Measurements from ENCODE around the gene BOD1L1.

Gene BOD1L1

DNA sequence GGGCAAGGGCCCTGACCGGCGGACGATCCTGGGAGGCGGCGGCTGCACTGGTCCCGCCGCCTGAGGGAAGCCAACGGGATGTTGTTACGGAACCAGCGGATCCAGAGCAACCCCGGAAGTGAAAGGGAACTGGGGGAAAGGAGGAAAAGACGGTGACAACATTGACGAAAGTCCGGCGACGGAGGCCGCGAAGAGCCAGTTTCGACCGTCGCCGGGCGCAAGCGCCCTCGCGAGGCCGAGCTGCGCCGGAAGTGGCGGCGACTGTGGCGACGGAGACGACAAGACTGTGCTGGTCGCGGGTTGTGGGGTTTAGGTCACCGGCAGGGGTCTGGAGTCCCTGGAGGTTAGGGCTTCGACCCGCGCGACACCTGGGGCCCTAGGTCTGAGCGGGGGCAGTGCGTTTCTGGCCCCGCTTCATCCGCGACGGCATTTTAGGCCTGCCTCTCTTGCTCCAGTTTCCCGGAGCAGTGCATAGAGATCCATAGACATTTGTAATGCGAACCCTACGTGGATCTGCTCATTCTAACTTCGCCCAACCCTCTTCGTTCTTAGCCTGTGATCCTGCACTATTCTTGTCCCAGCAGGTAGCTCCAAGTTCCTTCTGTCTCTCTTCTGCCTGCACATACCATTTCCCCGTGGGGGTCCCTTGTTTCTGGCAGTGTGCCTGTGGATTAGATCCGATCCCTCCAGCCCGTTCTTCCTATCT is at the start of gene BOD1L1:
Gene BOD1L1, minus strand, starts transcription at position 120 of the 706 bp plus-strand sequence. CDS start 138 bp downstream, outside the sequence.
- peak; percentile 89 for DNase-seq (ENCODE audit: low spot score)

DNA sequence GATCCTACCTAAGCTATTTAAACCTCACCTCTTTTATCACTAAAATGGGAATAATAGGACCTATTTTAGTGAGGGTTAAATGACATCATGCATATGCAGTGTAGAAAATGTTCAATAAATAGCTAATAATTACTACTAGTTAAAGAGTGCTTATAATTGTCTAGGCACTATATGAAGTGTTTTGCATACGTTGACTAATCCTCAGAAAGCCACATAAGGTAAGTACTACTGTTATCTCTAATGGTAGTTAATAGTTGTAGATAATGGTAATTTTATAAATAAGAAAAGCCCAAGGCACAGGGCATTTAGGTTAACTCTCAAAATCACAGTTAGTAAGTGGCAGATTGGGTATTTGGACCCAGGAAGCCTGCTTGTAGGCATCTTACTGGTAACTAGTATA is 47.4 kb upstream of the BOD1L1 start:
- no peak for DNase-seq (ENCODE audit: low spot score)

DNA sequence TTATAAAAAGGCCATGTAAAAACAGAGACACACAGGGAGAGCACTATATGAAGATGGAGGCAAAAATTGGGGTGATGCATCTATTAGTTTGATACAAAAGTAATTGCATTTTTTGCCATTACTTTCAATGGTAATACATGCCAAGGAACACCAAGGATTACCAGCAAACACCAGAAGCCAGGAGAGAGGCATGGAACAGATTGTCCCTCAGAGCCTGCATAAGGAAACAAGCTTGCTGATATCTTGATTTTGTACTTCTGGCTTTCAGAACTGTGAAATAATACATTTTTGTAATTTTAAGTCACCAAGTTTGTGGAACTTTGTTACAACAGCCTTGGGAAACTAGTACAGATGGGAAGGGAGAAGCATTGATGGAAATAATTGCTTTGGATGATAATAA is 45.6 kb upstream of the BOD1L1 start:
- DNase-seq (ENCODE audit: low spot score), result no peak

DNA sequence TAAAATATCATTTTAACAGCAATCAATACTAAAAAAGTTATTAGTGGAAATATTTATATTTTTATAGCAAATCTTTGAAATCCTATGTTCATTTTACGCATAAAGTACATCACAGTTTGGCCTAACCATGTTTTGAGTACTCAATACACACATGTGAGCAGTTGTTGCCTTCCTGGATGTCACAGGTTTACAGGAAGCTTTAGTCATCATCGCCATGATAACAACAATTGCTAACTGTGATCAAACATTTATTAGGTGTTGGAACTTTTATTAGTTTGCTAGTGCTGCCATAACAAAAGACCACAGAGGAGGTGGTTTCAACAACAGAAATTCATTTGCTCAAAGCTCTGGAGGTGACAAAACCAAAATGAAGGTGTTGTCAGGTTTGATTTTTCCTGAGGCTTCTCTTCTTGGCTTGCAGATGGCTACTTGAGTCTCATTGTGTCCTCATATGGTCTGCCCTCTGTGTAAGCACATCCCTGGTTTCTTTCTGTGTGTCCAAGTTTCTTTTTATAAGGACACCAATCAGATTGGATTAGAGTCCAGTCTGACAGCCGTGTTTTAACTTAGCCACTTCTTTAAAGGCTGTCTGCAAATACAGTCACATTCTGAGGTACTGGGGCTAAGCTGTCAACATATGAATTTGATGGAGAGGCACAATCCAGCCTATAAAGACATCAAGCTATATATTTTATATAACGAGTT is 43.1 kb upstream of the BOD1L1 start:
- DNase-seq (ENCODE audit: low spot score), result no peak

DNA sequence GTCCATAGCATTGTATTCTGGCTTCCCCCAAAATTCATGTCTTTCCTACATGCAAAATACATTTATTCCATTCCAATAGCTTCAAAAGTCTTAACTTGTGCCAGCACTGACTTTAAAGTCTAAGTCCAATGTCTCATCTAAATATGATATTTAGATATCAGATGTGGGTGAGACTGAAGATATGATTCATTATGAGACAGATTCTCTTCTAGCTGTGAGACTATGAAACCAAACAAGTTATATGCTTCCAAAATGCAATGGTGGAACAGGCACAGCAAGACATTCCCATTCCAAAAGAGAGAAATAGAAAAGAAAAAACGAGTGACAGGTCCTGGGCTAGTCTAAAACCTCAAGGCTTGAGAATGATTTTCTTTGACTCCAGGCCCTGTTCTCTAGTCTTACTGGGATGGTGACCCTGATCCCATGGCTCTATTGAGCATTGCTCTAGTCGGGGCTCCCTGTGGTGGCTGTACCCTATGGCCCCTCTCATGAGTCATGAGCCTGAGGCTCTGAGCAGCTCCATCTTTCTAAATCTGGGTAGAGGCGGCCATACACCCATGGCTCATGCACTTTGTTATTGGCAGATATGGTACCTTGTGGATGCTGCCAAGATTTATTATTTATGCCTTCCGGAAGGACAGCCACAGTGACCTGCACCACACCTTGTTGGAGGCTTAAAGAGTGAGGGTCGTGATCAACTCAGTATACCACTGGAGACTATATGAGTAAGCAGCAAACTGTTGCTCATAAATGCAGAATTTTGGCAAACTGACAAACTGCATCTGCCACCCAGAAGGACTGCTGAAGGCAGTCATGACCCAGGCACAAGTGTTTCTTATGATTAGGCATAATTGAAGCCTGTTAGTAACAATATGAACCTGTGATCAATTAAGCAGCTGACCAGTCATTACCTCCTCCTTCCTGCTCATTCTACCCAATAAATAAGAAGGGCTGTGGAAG is 38.5 kb upstream of the BOD1L1 start:
- DNase-seq (ENCODE audit: low spot score), result no peak

DNA sequence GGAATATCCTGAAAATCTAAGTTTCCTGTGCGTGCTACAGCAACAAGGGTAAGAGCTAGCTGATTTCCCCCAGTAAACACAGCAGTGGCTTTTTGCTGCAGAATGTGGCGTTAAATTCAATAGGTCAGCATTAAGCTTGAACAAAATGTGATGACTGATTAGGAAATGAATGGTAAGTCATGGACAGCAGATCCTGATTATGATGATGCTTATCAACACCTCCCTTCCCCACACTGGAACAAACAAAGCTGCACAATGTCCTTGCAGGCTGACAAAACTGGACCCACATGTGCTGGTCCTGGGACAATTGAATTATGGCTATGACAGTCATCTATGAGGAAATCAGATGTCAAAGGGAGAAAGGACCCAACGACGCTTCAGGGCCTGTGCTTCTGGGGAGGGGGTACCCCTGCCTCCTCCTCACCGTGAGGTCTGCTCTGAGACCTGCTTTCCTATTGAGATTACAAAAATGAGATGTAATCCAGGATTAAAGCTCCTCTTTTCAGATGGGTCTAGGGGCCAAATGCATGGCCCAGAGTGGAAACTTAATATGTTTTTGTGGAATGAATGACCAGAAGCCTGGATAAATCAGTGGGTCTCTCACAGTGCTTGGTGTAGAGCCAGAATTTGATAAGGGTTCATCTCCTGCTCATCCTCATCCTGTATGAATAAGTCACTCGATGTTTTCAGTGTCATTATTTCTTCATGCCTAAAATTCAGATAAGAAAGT is 32.0 kb upstream of the BOD1L1 start:
- no peak for DNase-seq (ENCODE audit: low spot score)

DNA sequence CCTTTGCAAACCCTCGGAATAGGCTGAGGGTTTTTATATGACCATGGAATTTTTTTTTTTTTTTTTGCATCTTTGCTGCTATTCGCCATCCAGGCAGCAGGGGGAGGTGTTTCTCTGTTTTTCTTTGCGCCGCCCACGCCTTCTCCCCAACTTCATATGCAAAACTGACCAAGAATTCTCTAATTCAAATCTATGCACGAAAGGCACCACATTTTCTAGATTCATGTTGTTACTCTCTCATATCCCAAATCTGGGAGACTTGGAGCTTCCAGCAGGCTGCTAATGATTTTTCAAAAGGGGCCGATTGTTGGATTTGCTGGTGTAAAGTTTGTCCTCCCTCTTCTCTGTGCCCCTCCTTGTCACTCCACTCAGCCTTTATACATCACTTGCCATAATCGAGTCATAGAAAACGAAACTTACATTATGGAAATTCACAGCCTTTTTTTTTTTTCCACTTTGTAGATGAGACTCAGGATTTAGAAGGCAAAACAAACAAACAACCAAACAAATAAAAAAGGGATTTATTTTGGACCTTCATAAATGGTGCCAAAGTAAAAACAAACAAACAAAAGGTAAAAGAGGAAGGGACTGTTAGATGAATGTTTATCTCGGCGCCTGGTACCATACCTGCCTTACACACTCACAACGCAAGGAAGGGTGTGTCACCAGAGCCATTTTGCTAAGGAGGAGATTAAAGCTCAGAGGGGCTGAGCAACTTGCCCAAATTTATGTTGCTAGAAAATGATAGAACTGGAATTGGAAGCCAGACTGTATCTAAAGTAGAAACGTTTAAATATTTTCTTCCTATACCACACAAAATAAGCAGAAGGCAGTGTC is 29.3 kb upstream of the BOD1L1 start:
- peak; percentile 45 for DNase-seq (ENCODE audit: low spot score)

DNA sequence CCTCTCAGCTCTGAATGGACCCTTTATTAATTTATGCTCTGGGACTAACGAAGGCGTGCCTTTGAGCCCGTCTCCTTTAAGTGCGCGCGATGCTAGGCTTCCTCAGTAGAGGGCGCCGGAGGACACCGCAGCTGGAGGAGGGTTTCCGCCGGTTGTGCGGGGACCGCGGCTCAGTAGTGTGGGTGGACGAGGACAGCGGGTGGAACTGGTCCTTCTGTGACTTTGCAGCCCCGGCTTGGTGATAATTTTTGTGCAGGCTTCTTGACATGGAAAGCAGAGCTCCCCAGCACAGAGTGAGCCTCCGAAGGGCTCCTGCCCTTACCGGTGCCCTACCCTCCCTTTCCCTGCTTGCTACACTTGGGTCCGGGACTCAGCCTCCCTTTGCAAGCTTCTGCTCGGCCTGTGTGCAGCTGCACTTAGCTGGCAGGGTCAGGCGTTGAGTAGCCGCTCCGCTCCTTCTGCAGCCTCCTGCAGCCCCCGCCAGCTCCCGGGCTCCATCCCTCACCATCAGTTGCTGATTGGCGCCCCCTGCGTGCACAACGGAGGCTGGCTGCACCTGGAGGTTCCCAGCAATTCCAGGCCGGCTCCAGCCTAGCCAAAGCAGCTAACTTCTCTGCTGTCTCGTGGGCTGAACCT is 26.8 kb upstream of the BOD1L1 start:
- peak; percentile 67 for DNase-seq (ENCODE audit: low spot score)

DNA sequence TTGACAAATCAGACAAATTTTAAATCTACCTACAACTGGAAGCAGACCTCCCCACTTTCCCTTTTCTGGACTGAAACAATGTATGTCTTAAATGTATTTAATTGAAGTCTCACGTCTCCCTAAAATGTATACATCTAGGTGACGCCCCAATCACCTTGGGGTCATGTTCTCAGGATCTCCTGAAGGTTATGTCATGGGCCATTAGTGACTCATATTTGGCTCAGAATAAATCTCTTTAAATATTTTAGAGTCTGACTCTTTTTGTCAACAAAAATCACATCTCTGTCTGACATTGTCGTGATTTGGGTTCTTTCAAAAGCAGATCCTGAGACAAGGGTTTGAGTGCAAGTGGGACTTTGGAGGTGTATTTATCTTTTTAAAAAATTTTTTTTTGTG is 26.2 kb upstream of the BOD1L1 start:
- DNase-seq (ENCODE audit: low spot score), result no peak

DNA sequence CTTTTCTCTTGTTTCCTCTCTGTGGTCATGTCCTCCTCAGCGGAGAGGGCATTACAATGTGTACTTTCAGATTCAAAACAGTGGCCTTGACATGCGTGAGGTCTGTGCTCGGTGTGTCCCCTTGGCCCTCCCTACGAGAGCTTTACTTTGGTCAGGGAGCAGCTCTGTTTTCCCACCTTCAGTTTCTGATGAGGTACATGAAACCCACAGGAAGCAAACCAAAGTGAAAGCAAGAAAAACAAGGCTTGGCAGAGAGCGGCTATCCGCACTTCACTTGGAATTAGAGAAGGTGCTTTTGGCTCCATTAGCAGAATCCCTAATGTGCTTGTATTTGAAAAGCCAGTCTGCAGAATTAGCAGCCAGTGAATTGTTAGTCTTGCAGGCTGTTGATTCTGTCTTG is 19.5 kb upstream of the BOD1L1 start:
- DNase-seq (ENCODE audit: low spot score), result no peak

DNA sequence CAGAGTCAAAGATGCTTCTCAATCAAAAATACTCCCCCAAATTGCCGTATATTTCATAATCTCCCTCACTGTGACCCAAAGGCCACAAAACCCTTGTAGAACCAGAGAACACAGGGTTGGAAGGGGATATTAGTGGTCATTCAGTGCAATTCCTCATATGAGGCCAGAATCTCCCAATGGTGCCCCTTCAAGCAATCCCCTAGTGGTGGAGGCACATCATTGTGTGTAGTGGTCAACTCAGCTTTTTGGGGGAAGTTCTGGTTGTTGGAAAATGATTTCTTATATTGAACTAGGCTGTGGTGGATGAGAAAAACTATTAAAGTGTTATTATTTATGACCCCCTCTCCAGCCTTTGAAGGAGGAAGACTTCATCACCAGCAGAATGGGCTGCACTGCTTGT is 17.6 kb upstream of the BOD1L1 start:
- DNase-seq (ENCODE audit: low spot score), result no peak

DNA sequence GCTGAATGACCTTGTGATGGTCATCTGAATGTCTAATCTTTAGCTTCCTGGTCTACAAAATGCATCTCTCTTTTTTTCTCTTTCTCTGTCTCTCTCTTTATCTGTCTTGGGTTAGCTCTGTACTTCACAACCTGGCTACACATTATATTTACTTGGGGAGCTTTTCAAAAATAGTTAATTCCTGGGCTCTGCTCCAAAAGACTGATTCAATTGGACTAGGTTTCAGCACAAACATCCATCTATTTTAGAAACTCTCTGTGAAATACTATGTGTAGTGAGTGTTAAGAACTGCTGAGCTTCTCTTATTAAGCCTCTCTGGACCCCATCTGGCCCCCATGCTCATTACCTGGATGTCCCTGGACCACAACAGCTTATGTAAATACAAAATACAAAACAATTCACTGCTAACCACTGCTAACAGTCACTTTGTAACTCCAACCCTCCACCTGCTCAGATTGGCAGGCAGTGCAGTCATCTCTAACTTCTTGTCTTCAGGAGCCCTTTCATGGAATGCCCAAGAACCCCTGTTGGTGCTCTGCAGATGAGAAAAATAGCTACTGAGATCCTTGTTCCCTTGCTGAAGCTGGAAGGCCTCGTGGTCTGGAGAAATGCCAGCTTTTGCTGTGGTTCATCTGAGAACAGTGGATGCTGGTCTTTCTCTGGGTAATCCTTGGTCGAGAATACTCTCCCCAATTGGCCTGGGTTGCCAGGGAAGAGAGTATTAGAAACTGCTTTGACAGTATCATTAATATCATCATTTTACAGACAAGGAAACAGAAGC is 14.8 kb upstream of the BOD1L1 start:
- no peak for DNase-seq (ENCODE audit: low spot score)

DNA sequence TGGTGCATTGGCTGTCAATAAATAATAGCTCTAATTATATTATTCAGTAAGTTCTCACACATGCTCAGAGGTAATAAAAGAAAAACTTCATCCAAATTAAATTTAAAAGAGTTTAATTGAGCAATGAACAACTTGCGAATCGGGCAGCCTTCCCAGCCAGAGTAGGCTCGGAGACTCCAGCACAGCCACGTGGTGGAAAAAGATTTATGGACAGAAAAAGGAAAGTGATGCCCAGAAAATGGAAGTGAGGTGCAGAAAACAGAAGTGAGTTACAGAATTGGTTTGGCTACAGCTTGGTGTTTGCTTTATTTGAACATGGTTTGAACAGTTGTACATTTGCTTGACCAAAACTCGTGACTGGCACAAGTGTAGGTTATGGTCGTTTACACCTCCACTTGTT is 13.6 kb upstream of the BOD1L1 start:
- DNase-seq (ENCODE audit: low spot score), result no peak

DNA sequence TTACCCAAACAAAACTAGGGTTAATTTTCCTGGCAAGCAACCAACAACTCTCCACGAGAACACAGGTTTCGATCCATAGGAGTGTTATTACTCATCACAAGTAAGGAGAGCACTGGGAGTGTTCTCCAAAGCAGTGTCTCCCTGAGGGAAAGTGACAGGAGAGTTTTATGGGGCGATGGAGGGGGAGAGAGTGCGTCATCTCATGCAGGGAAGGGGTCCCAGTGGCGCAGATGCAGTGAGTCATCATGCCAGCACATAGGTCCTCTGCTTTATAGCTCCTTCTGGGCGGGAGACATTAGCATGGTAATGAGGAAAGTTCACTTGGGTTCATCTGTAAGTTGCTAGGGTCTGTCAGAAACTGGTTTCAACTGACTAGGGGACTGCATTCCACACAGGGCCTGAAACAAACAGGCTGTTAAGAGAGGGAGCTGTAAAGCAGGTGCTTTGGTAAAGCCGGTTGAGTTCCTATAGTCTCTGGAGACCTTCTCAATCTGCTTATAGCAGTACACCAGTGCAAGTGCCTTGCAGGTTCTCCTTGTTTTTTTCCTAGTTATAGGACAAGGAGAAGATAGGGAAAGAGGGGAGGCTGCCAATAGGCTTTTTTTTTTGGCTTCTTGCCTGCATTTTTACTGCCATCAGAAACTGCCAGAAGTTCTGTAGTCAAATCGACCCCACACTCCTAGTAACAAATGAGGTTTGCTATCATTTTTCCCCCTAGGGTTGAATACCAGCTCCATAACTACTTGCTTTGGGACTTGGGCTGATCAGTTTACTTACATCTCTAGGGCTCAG is 12.8 kb upstream of the BOD1L1 start:
- no peak for DNase-seq (ENCODE audit: low spot score)

DNA sequence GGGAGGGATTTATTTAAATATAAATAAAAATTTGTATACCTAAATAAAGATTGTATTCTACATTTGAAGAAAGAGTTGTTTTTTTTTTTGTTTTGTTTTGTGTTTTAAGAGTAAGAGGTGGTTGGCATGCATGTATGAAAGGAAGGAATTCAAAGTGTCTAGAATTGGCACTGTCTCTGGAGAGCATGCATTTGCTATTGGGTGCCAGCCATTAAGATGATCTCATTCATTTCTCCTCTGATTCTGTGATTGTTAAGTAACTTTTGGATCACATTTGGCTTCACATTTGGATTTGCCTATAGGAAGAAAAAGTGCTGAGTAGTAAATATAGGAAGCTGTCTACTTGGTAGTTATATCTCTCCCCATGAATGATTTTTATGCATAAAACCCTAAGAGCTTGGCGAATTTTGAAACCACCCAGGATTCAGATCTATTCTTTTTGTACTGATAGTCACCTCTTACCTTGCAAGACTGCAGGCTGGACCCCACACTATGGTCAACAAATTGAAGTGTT is 7.8 kb upstream of the BOD1L1 start:
- no peak for DNase-seq (ENCODE audit: low spot score)

DNA sequence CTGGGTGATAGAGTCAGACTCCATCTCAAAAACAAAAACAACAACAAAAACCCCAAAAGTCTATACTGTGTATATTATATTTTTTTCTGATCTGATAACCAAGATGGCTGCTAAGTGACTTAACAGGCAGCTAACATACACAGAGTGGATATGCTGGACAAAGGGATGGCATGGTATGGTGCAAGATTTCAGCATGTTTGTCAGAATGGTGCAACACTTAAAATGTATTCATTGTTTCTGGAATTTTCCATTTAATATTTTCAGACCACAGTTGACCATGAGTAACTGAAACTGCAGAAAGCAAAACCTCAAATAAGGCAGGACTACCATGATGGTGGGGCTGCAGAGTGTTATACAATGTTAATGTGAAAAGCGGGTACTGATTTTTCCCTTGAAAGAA is 6.1 kb upstream of the BOD1L1 start:
- DNase-seq (ENCODE audit: low spot score), result no peak

DNA sequence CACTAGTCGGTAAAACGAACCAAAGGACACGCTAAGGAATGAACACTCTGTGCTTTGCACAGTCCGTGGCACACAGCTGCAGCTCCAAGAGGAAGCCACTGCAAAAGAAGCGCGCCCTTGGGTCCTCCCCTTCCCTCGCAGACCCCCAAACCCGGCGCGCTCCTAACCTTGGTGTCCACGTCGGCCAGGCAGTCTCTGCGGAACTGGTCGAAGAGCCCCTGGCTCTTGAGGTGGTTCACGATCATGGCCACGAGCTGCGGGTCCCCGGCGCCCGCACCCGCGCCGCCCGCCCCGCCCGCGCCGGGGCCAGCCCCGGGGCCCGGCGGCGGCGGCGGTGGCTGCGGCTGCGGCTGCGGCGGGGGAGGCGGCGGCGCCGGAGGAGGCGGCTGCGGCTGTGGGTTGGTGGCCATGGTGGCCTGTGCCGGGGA is 333 bp downstream of the BOD1L1 start:
- no peak for DNase-seq (ENCODE audit: low spot score)

DNA sequence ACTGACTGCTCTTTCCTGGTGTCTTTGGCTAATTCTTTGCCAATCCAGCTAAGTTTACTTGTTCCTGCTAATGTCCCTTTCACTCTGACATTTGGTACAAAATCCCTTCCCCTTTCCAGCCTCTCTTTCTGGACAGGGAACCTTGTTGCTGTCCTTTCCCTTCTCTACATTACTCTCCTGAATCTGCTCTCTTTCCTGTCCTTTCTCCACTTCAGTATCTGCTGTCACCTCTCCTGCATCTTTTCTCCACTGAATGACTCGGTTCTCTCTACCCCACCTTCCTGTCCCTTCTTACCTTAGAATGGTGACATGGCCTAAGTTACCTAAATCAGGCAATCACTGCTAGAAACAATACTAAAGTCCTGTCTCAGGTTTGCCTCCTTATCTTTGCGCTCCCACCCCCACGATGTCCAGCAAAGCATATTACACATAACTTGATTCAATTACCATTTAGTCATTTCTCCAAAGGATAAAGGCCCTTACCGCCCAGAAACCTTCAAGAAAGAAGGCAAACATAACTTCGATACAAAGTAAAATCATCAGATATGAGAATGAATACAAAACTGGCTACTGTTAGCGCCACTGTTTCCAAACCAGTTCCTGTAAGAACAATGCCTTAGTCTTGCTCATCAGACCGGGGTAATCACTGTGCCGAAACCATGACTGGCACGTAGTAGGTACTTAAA is 890 bp downstream of the BOD1L1 start:
- DNase-seq (ENCODE audit: low spot score), result no peak
